GM04503 (cell line): Measurements from ENCODE around the gene PARD6B.
"Not testable (repeated sequence)": the region's sequence is repeated elsewhere in the genome, so short reads cannot be mapped to it uniquely, and the experiment has no call there.

Experiments
- DNase-seq: peaks from one replicate; pipeline ENCODE4 v3.0.0-alpha.2; 2012; ENCODE audit warnings: low read depth

PARD6B gene

GRCh38 chr20:50703651-50704438 lies 27.5 kb upstream of the PARD6B start:
- not testable (repeated sequence) for DNase-seq

GRCh38 chr20:50704514-50704913 lies 26.9 kb upstream of the PARD6B start:
- no peak for DNase-seq

- DNase-seq = no peak
Measured at GRCh38 chr20:50704971-50705370, 26.4 kb upstream of the PARD6B start.

GRCh38 chr20:50708845-50709635 lies 22.3 kb upstream of the PARD6B start:
- no peak for DNase-seq

- no peak for DNase-seq
Measured at GRCh38 chr20:50709636-50709973, 21.8 kb upstream of the PARD6B start.

- no peak for DNase-seq
Measured at GRCh38 chr20:50710492-50711063, 20.8 kb upstream of the PARD6B start.

GRCh38 chr20:50711113-50711825 lies 20.1 kb upstream of the PARD6B start:
- DNase-seq = no peak

GRCh38 chr20:50712771-50713656 lies 18.4 kb upstream of the PARD6B start:
- DNase-seq = no peak

- DNase-seq = no peak
Measured at GRCh38 chr20:50713657-50714101, 17.7 kb upstream of the PARD6B start.

- not testable (repeated sequence) for DNase-seq
Measured at GRCh38 chr20:50714426-50714825, 17.0 kb upstream of the PARD6B start.

- no peak for DNase-seq
Measured at GRCh38 chr20:50715694-50716093, 15.7 kb upstream of the PARD6B start.

- no peak for DNase-seq
Measured at GRCh38 chr20:50716518-50716917, 14.9 kb upstream of the PARD6B start.

GRCh38 chr20:50717312-50717711 lies 14.1 kb upstream of the PARD6B start:
- DNase-seq = no peak

- DNase-seq = no peak
Measured at GRCh38 chr20:50717974-50718761, 13.2 kb upstream of the PARD6B start.

GRCh38 chr20:50719328-50719727 lies 12.1 kb upstream of the PARD6B start:
- no peak for DNase-seq

GRCh38 chr20:50720026-50720425 lies 11.4 kb upstream of the PARD6B start:
- DNase-seq = no peak

- DNase-seq = no peak
Measured at GRCh38 chr20:50720582-50720981, 10.8 kb upstream of the PARD6B start.

GRCh38 chr20:50721881-50722281 lies 9.5 kb upstream of the PARD6B start:
- DNase-seq = no peak

- no peak for DNase-seq
Measured at GRCh38 chr20:50722424-50723155, 8.8 kb upstream of the PARD6B start.

- DNase-seq = no peak
Measured at GRCh38 chr20:50723672-50724071, 7.7 kb upstream of the PARD6B start.
